Measurements from ENCODE around the gene ANP32A.

ANP32A gene

DNA sequence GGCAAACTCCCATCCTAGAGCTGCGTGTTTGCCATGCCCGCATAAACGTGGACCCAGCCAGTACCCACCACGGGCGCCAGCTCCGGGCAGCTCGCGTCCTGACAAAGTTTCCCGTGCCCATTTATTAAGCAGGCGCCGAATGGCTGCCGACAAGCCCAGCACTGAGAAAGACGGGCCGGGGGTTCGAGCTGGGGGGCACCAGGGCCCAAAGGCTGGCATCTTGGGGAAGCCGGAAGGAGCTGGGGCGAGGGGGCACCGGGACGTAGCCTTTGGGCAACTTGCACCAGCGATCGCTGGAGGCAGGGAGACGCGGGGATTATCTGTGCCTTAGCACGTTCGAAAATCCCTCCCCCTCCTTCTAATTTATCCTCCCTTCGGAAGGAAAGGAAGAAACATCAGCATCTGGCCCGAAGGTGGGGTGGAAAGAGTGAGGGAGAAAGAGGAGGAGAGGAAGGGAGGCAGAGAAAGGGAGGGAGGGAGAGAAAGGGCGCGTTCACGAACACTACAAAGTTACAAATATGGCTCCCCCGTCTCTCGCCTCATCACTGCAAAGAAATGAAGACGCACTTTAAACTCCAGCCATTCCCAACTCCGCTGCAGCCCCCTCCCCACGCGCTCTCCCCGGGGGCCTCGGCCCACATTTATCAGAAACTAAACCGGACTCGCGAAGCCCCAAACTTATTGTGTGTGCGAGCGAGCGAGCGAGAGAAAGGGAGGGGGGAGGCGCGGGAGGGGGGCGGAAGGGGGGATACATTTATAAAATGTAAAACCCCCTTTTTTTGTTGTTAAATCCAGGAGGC is 1.0 kb downstream of the ANP32A start:
- DNase-seq = peak; percentile 29

DNA sequence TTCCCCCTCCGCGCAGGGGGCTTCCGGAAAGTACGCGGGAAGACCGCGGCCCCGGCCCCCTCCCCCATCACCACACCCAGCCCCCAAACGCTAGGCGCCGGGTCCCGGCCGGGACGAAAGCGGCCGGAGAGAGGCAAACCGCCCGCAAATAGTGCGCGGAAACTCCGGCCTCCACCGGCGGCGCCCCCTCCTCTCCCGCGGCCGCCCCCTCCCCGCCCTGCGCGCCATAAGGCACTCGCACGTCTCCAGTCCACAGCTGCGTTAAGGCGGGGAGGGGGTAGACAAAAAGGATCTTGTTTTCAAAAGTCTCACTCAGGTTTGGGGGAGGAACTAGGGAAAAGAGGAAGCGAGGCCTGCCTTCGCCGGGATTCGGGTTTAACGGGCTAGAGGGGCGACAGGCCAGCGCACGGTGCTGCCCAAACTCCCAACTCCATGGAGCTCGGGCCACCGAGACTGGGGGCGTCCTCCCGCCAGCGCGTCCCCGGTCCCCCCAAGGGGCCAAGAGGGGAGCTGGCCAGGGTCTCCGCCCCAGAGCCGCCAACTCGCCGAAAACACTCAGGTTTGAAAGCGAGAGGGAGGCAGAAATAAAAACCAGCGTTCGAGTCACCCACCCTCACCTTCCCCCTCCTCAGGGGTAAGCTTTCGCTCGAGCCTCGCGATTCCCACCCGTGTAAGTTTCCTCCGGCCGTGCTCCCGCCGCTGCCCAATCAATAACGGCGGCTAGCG is 1.8 kb downstream of the ANP32A start:
- peak; percentile 27 for DNase-seq

DNA sequence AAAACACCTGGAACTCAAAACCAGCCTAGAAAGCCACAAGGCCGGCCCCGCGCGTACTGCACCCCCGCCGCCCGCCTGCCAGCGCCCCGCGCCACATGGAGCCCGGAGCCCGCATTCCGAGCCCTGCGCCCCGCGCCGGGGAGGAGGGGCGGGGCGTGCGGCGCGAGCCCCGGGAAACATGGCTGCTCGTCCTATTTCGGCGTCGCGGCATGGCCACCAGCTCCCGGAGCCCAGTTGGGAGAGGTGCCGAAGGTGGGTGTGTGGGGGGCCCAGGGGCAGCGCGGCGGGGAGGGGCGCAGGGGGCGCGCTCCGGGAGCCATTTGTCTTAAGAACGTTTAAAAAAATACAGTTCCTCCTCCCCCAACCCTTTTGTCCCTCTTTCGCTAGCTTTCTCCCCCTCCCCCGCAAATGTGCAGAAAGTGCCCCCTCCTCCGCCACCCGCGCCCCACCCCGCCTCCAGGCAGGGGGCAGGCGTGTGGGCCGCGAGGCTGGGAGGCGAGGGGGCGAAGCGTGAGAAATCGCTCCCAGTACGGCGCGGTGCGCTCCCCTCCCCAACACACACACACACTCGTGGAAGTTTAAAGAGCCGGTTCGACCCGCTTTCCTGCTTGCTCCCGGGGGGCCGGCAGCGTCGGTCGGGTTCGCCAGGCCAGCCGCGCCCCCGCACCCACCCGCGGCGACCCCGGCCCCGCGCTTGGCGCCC is 2.5 kb downstream of the ANP32A start:
- peak; percentile 57 for DNase-seq

DNA sequence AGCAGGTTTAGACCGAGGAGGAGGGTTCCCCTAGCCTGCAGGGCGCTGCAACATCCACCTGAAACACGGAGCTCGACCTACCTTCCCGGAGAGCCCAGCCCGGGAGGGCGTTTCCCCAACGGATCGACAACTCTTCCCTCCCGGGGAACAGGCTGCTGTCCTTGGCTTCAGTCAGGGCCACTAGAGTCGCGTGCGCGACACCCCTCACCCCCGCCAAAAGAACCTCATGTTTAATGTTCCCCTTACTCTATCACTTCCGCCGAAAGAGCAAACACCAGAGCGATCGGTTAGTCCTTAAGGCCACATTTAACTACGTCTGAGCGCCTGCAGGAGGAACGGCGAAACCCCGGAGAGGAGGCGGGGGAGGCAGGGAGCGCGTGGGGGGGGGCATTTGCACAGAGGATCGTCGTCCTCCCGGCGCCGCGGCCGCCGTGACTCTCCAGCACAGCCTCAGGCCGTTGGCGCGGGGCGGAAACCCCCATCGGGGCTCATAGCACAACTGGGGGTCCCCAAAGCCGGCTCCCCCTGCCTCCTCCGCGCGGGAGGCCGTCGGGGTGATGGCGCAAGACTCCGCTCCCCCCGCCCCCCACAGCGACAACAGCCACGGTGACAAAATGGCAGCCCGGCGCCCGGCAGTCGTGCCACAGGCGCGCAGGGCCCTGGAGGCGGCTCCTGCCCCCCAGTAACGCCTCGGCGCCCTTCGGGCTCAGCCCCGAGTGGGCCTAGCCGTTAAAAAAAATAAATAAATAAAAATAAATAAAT is 3.2 kb downstream of the ANP32A start:
- DNase-seq = peak; percentile 37

DNA sequence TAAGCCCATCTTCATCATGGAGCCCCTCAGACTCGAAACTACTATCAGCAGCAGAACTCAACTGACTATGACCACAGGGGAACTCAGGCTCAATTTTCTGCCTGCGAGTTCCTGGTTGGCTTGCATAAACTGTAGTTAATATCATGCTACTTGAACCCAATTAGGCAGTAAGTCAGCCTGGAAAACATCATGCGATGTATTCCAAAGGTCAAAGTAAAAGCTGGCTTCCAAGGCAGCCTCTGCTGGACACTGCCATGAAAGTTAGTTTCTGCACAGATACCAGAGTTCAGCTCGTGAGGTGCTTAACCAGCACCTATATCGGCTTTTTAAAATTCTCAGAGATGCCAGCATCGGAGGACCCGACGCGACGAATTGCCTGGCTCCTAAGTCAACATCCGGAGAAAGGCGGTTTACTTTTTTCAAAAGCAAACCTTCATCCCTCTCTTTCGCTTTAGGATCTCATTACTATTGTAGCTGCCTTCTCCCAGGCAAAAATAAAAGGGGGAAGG is 3.8 kb downstream of the ANP32A start:
- DNase-seq = no peak

DNA sequence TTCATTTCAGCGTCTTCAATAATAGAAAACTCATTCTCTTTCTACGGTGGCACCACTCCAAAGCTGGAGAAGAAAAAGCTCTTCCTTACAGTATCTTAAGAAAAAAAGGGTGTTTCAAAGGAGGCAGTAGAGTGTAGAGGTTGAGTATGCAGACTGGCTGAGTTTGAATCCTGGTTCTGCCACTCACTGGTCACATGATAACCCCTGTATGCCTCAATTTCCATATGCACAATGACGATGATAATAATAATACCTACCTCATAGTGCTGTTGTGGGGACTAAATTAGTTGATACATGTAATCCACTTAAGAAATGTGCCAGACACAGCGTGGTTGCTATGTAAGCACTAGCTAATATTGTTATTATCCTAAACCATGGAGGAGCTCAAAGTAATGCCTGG is 4.5 kb downstream of the ANP32A start:
- no peak for DNase-seq

DNA sequence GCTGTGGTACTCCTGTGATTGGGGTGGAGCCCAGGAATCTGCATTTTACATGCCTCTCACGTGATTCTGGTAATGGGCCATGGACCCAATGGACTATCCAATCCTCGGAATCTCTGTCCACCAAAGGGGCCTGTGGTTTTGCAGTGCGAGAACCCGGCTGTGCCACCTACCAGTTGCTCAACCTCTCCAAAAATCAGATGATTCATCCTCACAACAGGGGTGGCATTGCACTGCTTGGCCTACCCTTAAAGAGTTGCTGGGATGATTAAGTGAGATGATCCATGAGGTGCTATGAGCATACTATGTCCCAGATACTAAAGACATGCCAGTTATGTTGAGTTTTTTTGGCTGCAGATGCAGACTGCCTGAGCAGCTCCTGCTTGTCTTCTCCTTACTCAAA is 5.1 kb downstream of the ANP32A start:
- DNase-seq = no peak

DNA sequence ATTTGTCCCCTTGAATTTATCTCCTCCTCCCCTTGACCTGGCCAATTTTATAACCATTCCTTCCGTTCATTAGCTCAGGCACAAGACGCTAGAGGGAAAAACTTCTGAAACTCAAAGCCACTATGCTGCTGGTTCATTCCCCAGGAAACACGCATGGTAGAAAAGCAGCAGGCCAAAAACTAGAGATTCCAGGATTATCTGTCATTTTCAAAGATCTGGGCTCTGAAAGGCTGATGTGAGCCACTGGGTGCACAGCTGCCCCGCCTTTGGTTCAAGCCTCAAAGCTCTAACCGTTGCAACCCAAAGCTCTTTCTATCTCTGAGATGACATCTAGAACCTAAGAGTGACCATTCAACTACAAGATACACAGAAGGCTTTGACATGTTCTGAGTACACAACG is 6.1 kb downstream of the ANP32A start:
- DNase-seq = no peak

DNA sequence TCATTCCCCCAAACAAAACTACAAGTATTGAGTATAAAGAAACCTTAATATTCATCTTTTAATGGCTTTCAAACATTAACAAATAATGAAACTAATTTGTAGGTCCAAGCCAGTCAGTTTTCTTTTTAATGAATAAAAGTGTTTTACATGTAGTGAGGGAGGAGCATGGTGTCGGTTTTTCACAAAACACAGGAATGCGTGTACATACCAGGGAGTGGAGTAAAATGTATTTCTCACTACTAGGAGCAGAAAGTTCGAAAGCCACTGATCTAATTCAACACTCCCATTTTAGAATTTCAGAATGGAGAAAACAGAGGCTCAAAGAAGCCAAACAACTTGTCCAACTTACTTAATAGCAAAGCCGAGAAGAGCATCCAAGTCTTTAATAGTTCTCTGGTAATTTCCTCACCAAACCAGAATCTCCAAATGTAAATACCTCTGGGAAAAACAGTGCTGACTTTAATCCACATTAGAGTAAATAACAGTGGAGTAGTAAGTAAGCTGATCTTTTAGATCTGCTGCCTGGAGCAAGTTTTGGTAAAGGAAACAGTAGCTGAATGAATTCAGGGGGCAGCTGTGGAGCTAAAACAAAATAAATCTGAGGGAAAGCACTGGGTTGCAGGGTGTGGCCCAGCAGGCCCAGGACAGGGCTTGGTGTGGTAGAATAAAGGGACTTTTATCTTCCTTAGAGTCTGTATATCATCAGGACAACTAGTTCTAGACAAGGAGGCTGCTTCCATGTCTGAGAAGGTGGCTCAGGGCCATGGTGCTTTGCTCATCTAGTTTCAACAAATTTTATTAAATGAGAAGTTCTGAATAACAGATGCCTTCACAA is 7.9 kb downstream of the ANP32A start:
- DNase-seq = no peak

DNA sequence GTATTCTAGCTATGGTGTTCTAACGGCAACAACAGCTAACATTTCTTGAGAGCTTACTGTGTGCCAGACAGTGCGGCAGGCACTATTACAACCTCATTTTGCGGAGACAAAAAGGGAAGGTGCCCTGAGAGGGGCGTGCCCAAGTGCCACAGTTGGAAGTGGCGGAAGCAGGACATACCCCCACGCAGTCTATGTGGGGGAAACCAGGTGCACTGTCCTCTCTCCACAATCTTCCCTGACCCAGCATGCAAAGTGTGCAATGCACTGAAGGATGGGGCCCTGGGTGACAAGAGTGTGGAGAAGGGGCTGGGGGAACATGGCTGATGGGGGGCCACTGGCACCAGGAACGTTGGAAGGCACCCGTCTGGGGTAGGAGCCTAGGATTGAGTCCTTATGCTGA is 8.6 kb downstream of the ANP32A start:
- no peak for DNase-seq

DNA sequence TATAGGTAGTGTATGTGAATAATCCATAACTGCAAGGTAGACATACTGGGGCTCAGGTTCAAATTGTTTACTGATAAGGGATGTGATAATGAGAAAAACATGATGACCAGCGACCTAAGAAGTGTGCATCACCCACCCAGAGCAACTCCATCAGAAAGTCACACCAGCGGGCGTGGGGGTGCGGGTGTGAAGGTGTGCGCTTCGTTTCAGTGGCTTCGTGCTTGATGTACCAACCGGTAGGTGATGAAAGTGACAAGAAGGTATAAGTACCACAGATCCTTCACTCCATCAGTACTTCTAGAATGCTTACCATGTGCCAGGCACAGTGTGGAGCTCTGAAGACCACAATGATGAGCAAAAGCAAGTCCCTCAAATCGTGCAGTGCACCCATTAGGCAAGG is 11.2 kb downstream of the ANP32A start:
- no peak for DNase-seq

DNA sequence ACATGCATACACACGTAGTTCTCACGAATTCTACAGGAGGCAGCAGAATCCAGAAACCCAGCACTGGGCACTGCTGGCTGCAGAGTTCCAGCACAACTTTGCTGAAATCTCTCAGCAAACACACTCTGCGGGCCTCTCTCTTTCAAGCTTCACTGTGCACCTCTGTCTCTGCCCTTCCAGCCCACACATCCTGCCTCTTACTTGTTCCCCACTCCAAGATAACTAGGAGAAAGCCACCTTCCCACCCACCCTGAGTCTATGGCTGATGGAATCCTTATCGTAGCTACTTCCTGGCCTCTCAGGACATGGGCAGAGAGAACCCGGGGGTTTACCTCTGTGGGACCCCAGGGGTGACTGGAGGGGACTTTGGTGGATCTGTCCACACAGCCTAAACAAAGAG is 11.9 kb downstream of the ANP32A start:
- no peak for DNase-seq

DNA sequence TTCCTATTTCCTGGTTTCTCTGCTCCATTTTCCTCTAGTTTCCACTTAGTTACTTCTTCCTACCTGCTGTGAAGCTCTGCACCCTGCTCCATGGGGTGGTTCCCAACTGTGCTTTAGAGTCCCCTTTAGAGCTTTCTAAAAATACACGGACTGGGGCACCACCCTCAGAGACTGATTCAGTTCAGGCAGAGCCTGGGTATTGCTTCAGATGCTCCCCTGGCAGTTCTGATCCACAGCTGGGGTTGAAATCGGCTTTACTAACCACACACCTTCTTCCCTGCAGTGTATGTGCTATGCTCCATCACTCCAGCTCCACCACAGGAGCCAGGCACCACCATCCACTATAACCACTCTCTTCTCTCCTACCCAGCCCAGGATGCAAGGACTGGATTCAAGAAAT is 12.6 kb downstream of the ANP32A start:
- no peak for DNase-seq

DNA sequence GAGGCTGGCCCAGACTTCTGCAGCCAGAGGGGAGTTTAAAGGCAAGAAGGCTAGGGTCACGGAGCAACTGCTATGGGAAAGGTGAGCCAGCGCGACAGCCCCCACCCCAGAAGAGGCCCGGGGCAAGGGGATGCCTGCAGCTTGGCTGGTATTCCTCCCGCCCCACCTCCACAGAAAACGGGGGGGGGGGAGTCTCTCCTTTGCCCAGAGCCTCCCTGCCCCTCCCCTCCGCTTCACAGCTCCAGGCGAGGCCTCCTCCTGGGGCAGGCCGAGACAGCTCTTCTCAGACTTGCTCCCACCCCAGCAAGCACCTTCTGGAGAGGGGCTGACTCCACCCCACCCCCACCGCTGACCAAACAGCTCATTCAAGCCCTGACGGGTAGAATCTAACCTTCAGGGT is 13.4 kb downstream of the ANP32A start:
- no peak for DNase-seq

DNA sequence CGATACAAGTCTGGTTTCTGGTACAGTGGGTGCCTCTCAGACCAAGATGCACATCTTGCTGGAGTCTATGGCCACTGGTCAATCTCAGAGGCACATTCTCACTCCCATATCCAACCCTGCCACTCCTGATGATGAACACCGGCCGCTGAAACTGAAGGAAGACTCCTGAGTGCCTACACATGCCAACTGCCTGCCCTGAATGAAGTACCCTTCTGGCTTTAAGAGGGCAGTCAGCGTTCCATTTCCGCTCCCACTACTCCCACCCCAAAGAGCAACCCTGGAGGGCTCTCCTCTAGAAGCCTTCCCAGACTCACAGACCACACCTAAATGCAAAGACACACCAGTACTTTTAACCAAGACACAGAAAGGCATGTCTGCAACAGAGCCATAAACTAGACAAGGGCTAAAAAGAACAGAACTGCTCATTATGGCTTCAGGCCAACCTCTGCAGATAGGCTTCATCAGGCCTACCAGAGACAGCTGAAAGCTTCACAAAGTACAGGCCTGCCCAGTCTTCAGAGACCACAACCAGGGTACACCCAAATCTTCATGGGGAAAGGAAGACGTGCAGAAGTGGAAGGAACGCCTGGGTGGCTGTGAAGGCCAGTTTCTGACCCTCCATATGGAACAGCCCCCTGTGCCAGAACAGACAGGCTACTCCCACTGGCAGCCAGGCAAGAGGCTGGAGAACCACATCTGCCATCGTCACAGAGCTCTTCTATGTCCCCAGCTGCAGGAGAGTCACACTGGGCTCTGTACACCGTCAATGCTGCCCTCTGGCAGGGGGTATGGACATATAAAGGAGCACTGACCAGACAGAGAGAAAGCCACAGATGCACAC is 14.3 kb downstream of the ANP32A start:
- no peak for DNase-seq

DNA sequence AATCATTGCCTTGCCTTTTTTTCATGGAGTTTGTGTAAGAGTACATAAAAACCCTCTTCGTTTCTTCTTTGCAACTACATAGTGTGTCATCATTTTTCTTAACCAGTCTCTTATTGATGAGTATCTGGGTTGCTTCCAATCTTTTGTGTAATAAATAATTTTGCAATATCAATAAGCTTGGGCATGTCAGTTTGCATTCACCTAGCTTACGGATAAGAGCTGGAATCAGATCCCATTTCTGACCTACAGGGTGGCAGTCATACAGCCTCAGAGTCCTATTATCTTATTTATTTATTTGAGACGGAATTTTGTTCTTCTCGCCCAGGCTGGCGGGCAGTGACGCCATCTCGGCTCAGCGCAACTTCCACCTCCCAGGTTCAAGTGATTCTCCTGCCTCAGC is 18.3 kb downstream of the ANP32A start:
- no peak for DNase-seq

DNA sequence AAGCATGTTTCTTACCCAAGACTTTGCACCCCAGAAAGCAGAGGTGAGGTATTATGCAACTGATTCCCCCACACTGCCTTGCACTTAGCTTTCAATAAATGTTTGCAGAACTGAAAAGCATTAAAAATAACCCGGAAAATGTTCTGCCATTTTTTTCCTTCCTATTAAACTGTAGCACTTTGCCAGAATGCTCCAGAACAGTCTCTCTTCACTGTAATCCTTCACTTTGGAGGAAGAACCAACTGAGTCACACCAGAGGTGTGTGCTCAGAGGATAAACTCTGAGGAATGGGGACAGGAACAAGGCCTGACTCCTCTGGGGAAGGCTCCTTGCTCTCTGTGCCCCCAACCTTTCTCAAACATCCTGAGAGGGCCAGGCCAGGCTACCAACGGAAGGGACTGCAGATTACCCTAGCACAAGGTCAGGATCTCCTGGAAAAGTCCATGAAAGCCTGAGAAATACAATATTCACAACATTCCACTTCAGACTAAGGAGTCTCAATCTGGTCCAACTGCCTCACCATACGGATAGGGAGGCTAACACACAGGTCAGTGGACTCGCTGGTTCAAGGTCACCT is 19.0 kb downstream of the ANP32A start:
- no peak for DNase-seq

DNA sequence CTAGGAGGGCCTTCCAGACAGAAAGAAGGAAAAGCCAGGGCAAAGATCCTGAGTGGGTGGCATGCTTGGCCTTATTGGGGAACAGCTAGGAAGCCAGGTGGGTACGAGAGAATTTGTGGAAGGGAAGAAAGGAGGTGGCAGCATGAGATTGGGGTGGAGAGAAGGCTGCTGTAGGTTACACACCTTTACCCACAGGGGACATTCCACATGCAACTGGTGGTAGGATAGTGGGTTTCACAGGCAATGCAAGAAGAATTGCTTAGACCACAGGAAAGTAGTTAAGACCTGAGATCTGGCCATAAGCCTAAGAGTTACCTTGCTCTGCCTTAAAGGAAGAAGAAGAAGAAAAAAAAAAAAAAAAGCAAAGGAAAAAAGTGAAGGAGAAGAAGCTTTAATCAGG is 19.8 kb downstream of the ANP32A start:
- DNase-seq = no peak

DNA sequence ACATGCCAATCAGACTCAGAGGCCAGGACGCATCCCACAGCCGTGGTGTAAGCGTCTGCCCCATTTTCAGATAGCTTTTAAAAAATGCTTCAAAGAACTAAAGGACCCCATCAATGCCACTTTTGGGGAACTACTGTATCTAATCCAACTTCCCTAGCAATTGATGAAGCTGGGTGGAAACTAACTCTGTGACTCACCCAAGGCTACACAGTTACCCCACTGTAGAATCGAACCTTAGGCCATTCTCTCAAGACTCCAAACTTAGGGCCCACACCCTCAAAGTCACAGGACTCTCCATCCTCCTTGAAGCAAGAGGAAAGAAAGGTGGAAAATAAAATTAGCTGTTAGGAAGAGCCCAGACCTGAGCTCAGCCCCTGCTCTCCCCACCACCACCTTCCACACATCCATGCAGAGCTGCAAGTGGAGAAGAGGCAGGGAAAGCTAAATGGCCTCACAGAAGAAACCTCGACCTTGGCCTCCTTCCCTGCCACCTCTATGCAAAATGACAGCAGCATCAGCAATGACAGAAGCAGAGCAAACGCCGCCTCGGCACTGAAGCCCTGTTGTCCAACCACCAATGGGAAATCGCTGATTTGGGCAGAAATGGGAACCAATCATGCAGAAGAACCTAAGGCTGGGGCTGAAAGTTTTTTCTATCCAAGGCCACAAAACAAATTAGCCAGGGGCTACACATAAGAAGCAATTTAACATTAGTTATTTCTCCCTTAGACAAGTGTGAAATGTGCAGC is 22.2 kb downstream of the ANP32A start:
- no peak for DNase-seq

All from 8988T (cell line).